ENCODE data around the gene MCM5. TPM values are rescaled to one million over a fixed set of nuclear protein-coding genes. Genes with fewer than 3 reads are reported as not detected.

MCM5 gene
- total RNA-seq, 2 donors from 2014 or later, result 155 to 179 TPM

DNA sequence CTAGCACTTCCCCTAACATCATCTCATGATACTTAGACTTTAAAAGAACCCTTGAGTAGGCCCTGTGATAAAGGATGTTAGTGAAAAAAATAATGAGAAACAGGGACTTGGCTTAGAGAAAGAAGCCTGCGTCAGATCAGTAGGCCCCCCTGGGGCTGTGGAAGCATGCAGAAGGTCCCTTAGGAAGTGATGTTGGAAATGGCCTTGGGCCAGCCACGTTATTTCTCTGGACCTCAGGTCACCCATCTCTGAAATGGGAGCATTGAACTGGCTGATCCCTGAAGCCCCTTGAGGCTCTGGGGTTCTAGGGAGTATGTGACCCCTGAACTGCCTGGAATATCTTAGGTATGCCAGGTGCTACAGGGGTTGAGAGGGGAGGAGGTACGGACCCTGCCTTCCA is 40.2 kb downstream of the MCM5 start:
- TF ChIP-seq CTCF (conservative IDR thresholded peaks at IDR 0.05), result no peak
- H3K27ac ChIP-seq (ENCODE audit: low read depth, low read length), result no peak overlapping the region
- no peak overlapping the region for H3K4me3 ChIP-seq (ENCODE audit: low read length)
- H3K36me3 ChIP-seq (ENCODE audit: control insufficient read depth, insufficient read depth, low read length), result no peaks in the 10 kb centered on the region
- H3K36me3 Mint-ChIP-seq (ENCODE audit: low read depth), result peaks cover 13% of the 10 kb centered on the region
- no peak overlapping the region for H3K4me3 Mint-ChIP-seq
- no peaks in the 10 kb centered on the region for H3K4me1 ChIP-seq (ENCODE audit: control insufficient read depth, insufficient read depth, low read length)
- no peak for DNase-seq
- H3K9me3 ChIP-seq (ENCODE audit: control insufficient read depth, low read length), result no peaks in the 10 kb centered on the region
- no peak overlapping the region for H3K9ac ChIP-seq (ENCODE audit: extremely low read depth, low read length, poor library complexity, severe bottlenecking)
- WGBS, 2 experiments (ENCODE audit: insufficient coverage in 1 of 2, insufficient read length in 1 of 2), result 90 to 100% methylated on average over 2 to 3 of the region's 3 CpGs
- no peaks in the 10 kb centered on the region for H3K27me3 ChIP-seq (ENCODE audit: control insufficient read depth, insufficient read depth, low read length, poor library complexity, severe bottlenecking)
- H3K27ac Mint-ChIP-seq, result no peak overlapping the region
- no peaks in the 10 kb centered on the region for H3K4me1 Mint-ChIP-seq
- H3K9me3 Mint-ChIP-seq, result no peaks in the 10 kb centered on the region
- no peaks in the 10 kb centered on the region for H3K27me3 Mint-ChIP-seq (ENCODE audit: insufficient read depth)

DNA sequence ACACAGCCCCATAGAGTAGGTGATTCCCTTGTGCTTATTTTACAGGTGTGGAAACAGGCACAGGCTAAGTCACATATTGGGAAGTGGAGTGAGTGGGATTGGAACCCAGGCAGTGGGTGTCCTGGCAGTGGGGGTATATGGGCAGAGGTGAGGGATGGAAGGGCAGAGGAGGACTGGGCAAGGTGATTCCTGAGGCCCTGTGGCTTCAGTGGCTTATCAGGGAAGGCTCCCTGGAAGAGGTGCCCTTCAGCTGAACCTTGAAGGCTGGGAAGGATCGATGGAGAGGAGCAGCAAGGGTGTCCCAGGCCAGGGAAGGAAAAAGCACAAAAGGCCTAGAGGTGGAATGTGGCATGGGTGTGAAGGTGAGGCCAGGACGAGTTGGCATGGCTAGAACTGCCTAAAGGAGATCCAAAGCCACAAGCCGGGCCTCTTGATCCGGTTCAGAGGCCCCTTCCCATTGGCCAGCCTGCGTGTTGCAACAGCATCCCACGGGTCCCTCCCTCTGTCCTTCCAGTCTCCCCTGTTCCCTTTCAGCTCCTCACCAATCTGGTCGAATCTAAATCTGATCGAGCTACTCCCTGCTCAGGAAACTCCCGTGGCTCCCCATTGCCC is 41.7 kb downstream of the MCM5 start:
- no peak overlapping the region for H3K27ac Mint-ChIP-seq

GRCh38 chr22:35442471-35442870 is 42.5 kb downstream of the MCM5 start:
- Histone ChIP-seq H3K36me3 (ENCODE audit: control insufficient read depth, insufficient read depth, low read length) (no peaks in the 10 kb centered on the region), H3K4me1 (ENCODE audit: control insufficient read depth, insufficient read depth, low read length) (no peaks in the 10 kb centered on the region), H3K27ac (ENCODE audit: low read depth, low read length) (no peak overlapping the region), H3K4me3 (ENCODE audit: low read length) (no peak overlapping the region), H3K9ac (ENCODE audit: extremely low read depth, low read length, poor library complexity, severe bottlenecking) (no peak overlapping the region), H3K27me3 (ENCODE audit: control insufficient read depth, insufficient read depth, low read length, poor library complexity, severe bottlenecking) (no peaks in the 10 kb centered on the region), H3K9me3 (ENCODE audit: control insufficient read depth, low read length) (no peaks in the 10 kb centered on the region)
- H3K9me3 Mint-ChIP-seq, result no peaks in the 10 kb centered on the region
- H3K27me3 Mint-ChIP-seq (ENCODE audit: insufficient read depth), result no peaks in the 10 kb centered on the region
- WGBS, 2 experiments (ENCODE audit: insufficient coverage in 1 of 2, insufficient read length in 1 of 2), result 88 to 91% methylated on average over 6 of the region's 6 CpGs
- no peak overlapping the region for H3K4me3 Mint-ChIP-seq
- peaks cover 4% of the 10 kb centered on the region for H3K36me3 Mint-ChIP-seq (ENCODE audit: low read depth)
- no peak for TF ChIP-seq CTCF (conservative IDR thresholded peaks at IDR 0.05)
- H3K27ac Mint-ChIP-seq, result no peak overlapping the region
- H3K4me1 Mint-ChIP-seq, result no peaks in the 10 kb centered on the region
- no peak for DNase-seq

More for the DNA sequence above, 41.7 kb downstream of the MCM5 start:
- H3K27ac ChIP-seq (ENCODE audit: low read depth, low read length), result no peak overlapping the region
- no peaks in the 10 kb centered on the region for H3K27me3 ChIP-seq (ENCODE audit: control insufficient read depth, insufficient read depth, low read length, poor library complexity, severe bottlenecking)
- no peaks in the 10 kb centered on the region for H3K9me3 Mint-ChIP-seq
- H3K27me3 Mint-ChIP-seq (ENCODE audit: insufficient read depth), result no peaks in the 10 kb centered on the region
- WGBS, 2 experiments (ENCODE audit: insufficient coverage in 1 of 2, insufficient read length in 1 of 2), result 87 to 92% methylated on average over 7 to 8 of the region's 9 CpGs
- no peak overlapping the region for H3K4me3 ChIP-seq (ENCODE audit: low read length)
- no peaks in the 10 kb centered on the region for H3K4me1 Mint-ChIP-seq
- no peak overlapping the region for H3K9ac ChIP-seq (ENCODE audit: extremely low read depth, low read length, poor library complexity, severe bottlenecking)
- H3K4me1 ChIP-seq (ENCODE audit: control insufficient read depth, insufficient read depth, low read length), result no peaks in the 10 kb centered on the region
- no peaks in the 10 kb centered on the region for H3K36me3 ChIP-seq (ENCODE audit: control insufficient read depth, insufficient read depth, low read length)
- TF ChIP-seq CTCF (conservative IDR thresholded peaks at IDR 0.05), result no peak
- no peak for DNase-seq
- H3K9me3 ChIP-seq (ENCODE audit: control insufficient read depth, low read length), result no peaks in the 10 kb centered on the region
- peaks cover 5% of the 10 kb centered on the region for H3K36me3 Mint-ChIP-seq (ENCODE audit: low read depth)
- no peak overlapping the region for H3K4me3 Mint-ChIP-seq
